ENCODE results near the gene SERPINB1.

DNA sequence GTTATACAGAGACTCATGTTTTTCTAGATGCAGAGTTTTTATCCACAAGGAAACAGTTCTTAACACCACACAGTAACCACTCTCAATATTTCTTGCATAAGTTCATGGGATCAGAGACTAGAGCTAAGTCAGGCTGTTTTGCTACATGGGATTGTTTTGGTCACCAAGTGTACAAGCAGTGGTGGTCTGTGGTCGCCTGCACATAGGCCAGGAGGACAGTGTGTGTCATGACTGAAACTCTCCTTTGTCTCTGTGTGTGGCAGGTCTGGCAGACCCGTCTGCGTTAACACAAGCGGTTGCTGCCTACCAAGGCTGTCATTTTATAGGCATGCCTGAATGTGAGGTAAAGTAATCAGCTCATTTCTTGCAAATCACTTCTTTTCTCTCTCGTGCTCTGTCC is 57.6 kb downstream of the SERPINB1 start:
- TF ChIP-seq EZH2 (IDR thresholded peaks at IDR 0.05) (no peak), POLR2AphosphoS5 (IDR thresholded peaks at IDR 0.05; ENCODE audit: borderline replicate concordance, low read depth, low read length) (no peak), FOXP2 (optimal IDR thresholded peaks at IDR 0.05; ENCODE audit: control extremely low read depth, extremely low read length, insufficient read depth) (no peak)
